H9 (cell line): Measurements from ENCODE around the gene IQCK. TPM values are rescaled to one million over a fixed set of nuclear protein-coding genes. Genes with fewer than 3 reads are reported as not detected.

Source experiments
- DNase-seq: peaks from one replicate; pipeline ENCODE4 v3.0.0-alpha.2; 2017
- H2AFZ ChIP-seq: one replicate; pipeline ENCODE4 v1.6.1; 2013; ENCODE audit warnings: mild to moderate bottlenecking, low read length, control low read depth, moderate library complexity
- H2AK5ac ChIP-seq: 2 replicates; pipeline ENCODE4 v1.6.1; 2013; ENCODE audit warnings: low read length, control low read depth, mixed read lengths; ENCODE audit not compliant: insufficient read length
- H2BK120ac ChIP-seq: one replicate; pipeline ENCODE4 v1.6.1; 2013; ENCODE audit warnings: low read depth, mild to moderate bottlenecking, low read length, control low read depth, inconsistent platforms; ENCODE audit not compliant: poor library complexity, severe bottlenecking
- H2BK12ac ChIP-seq: 2 replicates; pipeline ENCODE4 v1.6.1; 2013; ENCODE audit warnings: low read length, control low read depth, mixed read lengths, low read depth; ENCODE audit not compliant: insufficient read length
- H2BK15ac ChIP-seq: 2 replicates; pipeline ENCODE4 v1.6.1; 2013; ENCODE audit warnings: low read depth, low read length, control low read depth
- H2BK20ac ChIP-seq: one replicate; pipeline ENCODE4 v1.6.1; 2013; ENCODE audit warnings: low read depth, mild to moderate bottlenecking, low read length, control low read depth, inconsistent platforms; ENCODE audit not compliant: poor library complexity, severe bottlenecking
- H2BK5ac ChIP-seq: 2 replicates; pipeline ENCODE4 v1.6.1; 2013; ENCODE audit warnings: low read length, control low read depth, mixed read lengths; ENCODE audit not compliant: insufficient read length
- H3K14ac ChIP-seq: 2 replicates; pipeline ENCODE4 v1.6.1; 2013; ENCODE audit warnings: low read length, control low read depth; ENCODE audit not compliant: insufficient read depth
- H3K18ac ChIP-seq: 2 replicates; pipeline ENCODE4 v1.6.1; 2013; ENCODE audit warnings: low read depth, mild to moderate bottlenecking, mixed read lengths, low read length, control low read depth; ENCODE audit not compliant: insufficient read length
- H3K23ac ChIP-seq: 2 replicates; pipeline ENCODE4 v1.6.1; 2013; ENCODE audit warnings: low read length, control low read depth, mixed read lengths, low read depth; ENCODE audit not compliant: insufficient read length
- H3K23me2 ChIP-seq: 2 replicates; pipeline ENCODE4 v1.6.1; 2013; ENCODE audit warnings: low read depth, mild to moderate bottlenecking, mixed read lengths, low read length, control low read depth; ENCODE audit not compliant: insufficient read length, poor library complexity, severe bottlenecking
- H3K27ac ChIP-seq: 2 replicates; pipeline ENCODE4 v1.5.1; 2013; ENCODE audit warnings: low read length, control low read depth, mixed read lengths, low read depth; ENCODE audit not compliant: insufficient read length
- H3K27me3 ChIP-seq: 2 replicates; pipeline ENCODE4 v1.6.1; 2013; ENCODE audit warnings: low read length, control low read depth, inconsistent platforms; ENCODE audit not compliant: insufficient read depth
- H3K4ac ChIP-seq: 2 replicates; pipeline ENCODE4 v1.6.1; 2013; ENCODE audit warnings: low read depth, mild to moderate bottlenecking, control low read depth, inconsistent platforms, low read length, moderate library complexity
- H3K4me1 ChIP-seq: 2 replicates; pipeline ENCODE4 v1.6.1; 2013; ENCODE audit warnings: low read length, control low read depth, inconsistent platforms; ENCODE audit not compliant: insufficient read depth
- H3K4me2 ChIP-seq: 2 replicates; pipeline ENCODE4 v1.6.1; 2013; ENCODE audit warnings: low read length, control low read depth, mixed read lengths; ENCODE audit not compliant: insufficient read length, insufficient read depth
- H3K56ac ChIP-seq: 2 replicates; pipeline ENCODE4 v1.6.1; 2013; ENCODE audit warnings: low read depth, mild to moderate bottlenecking, mixed read lengths, low read length, control low read depth; ENCODE audit not compliant: insufficient read length
- H3K79me1 ChIP-seq: 2 replicates; pipeline ENCODE4 v1.6.1; 2013; ENCODE audit warnings: low read depth, mild to moderate bottlenecking, moderate library complexity, low read length, control low read depth, inconsistent platforms; ENCODE audit not compliant: insufficient read depth, poor library complexity, severe bottlenecking
- H3K79me2 ChIP-seq: 2 replicates; pipeline ENCODE4 v1.6.1; 2013; ENCODE audit warnings: low read length, control low read depth, inconsistent platforms; ENCODE audit not compliant: insufficient read depth
- H3K9ac ChIP-seq: 2 replicates; pipeline ENCODE4 v1.6.1; 2013; ENCODE audit warnings: low read length, control low read depth, mixed read lengths; ENCODE audit not compliant: insufficient read length; ENCODE audit errors: extremely low read depth
- H3K9me3 ChIP-seq: one replicate; pipeline ENCODE4 v1.6.1; 2013; ENCODE audit warnings: low read depth, low read length, inconsistent platforms; ENCODE audit not compliant: control insufficient read depth
- H3T11ph ChIP-seq: one replicate; pipeline ENCODE4 v1.6.1; 2013; ENCODE audit warnings: mild to moderate bottlenecking, low read length, control low read depth, inconsistent platforms
- H4K20me1 ChIP-seq: one replicate; pipeline ENCODE4 v1.6.1; 2013; ENCODE audit not compliant: control insufficient read depth, insufficient read length, insufficient read depth
- H4K5ac ChIP-seq: 2 replicates; pipeline ENCODE4 v1.6.1; 2013; ENCODE audit warnings: low read depth, mild to moderate bottlenecking, mixed read lengths, low read length, control low read depth; ENCODE audit not compliant: insufficient read length
- H4K8ac ChIP-seq: replicated peaks from 2 replicates; pipeline ENCODE4 v1.6.1; 2013; ENCODE audit warnings: low read length, control low read depth, mixed read lengths, low read depth; ENCODE audit not compliant: insufficient read length
- H4K91ac ChIP-seq: 2 replicates; pipeline ENCODE4 v1.6.1; 2013; ENCODE audit warnings: low read depth, mild to moderate bottlenecking, moderate library complexity, mixed read lengths, low read length, control low read depth; ENCODE audit not compliant: insufficient read length
- H3K27ac Mint-ChIP-seq, 3 experiments: 2 replicates in 2 of 3; 3 replicates in 1 of 3; pipeline ENCODE4 v1.8.0; 2020 to 2021; ENCODE audit warnings: mixed read lengths in 3 of 3, mild to moderate bottlenecking in 1 of 3, moderate library complexity in 1 of 3
- H3K27me3 Mint-ChIP-seq: 2 replicates; pipeline ENCODE4 v1.8.0; 2021; ENCODE audit warnings: low read depth, mild to moderate bottlenecking, moderate library complexity, mixed read lengths
- H3K36me3 Mint-ChIP-seq, 3 experiments: 2 replicates in 2 of 3; 3 replicates in 1 of 3; pipeline ENCODE4 v1.8.0; 2020 to 2021; ENCODE audit warnings: low read depth in 3 of 3, mixed read lengths in 3 of 3; ENCODE audit not compliant: insufficient read depth in 1 of 3
- H3K4me1 Mint-ChIP-seq, 2 experiments: 2 replicates each; pipeline ENCODE4 v1.8.0; 2020; ENCODE audit warnings: mixed read lengths in 2 of 2
- H3K4me3 Mint-ChIP-seq, 2 experiments: 2 replicates in 1 of 2; 3 replicates in 1 of 2; pipeline ENCODE4 v1.8.0; 2020 to 2021; ENCODE audit warnings: mild to moderate bottlenecking in 2 of 2, mixed read lengths in 2 of 2, moderate library complexity in 1 of 2
- H3K9me3 Mint-ChIP-seq, 2 experiments: 2 replicates in 1 of 2; 3 replicates in 1 of 2; pipeline ENCODE4 v1.8.0; 2020; ENCODE audit warnings: mild to moderate bottlenecking in 2 of 2, mixed read lengths in 2 of 2, moderate library complexity in 1 of 2
- WGBS: extraction: QIAGEN DNeasy Blood & Tissue Kit; methylation state at CpG from one replicate; pipeline ENCODE4 v1.1.7; 2013; ENCODE audit warnings: missing lambda C conversion rate, low lambda C conversion rate, mixed read lengths; ENCODE audit not compliant: insufficient read length; ENCODE audit errors: extremely low coverage; 5-methylcytosine and 5-hydroxymethylcytosine counted together
- total RNA-seq: library from RNA; stranded (reverse); gene quantifications from 2 replicates; pipeline ENCODE4 v1.2.1, GENCODE V29; 2021
- TF ChIP-seq, protein P1 (sequence below): fragments of 200-600 bp; sonication (generic); conservative IDR thresholded peaks from 3 replicates; pipeline ENCODE4 v1.8.0; 2021; ENCODE audit warnings: antibody characterized with exemption, mild to moderate bottlenecking

Gene IQCK
- total RNA-seq, 1 experiment from 2014 or later = 9.0 TPM

DNA sequence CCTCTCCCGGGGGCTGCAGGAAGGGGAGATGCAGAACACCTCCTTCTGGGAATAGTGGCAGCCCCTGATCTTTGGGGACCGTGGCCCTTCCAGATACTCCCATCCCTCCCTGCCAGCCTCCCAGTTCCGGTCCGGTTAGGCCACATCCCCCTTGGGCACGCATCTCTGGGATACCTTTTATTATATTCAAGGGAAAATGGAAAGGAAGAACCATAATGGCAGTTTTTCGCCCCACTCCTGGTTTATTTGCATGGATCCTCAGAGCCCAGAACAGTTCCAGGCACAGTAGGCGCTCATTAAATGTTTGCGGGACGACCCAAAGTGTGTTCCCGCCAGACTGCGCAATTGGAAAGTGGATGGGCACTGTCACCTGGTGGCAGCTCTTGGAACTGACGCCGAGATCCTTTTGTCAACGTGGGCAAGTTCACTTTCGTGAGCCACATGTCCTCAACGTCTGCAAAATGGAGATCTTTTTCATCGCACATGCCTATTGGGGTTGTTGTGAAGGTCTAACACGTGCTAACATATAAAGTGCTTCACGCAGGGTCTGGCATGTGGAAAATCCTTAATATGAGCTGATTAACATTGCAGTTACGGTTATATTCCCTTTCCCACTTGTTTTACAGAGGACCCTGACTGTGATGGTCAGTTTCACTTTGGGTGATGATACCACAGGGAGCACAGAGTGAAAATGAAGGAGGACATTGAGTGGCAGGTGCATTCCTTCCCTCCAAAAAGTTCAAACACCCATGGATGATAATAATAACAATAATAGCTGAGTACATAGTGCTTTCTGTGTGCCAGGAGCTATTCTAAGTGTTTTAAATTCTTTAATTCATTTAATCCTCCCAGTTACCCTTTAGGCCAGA is 168.2 kb downstream of the IQCK start:
- Histone ChIP-seq H3K14ac (no peak overlapping the region), H3K18ac (peak overlapping the region; percentile 69), H4K20me1 (no peaks in the 10 kb centered on the region), H3K23me2 (peaks cover 20% of the 10 kb centered on the region), H3K79me1 (peaks cover 4% of the 10 kb centered on the region), H3K4me2 (no peak overlapping the region), H3K27me3 (no peaks in the 10 kb centered on the region; the same call in 1 of the 2 replicates), H2AFZ (no peak overlapping the region), H2BK15ac (no peak overlapping the region), H2BK120ac (no peak overlapping the region), H3K27ac (no peak overlapping the region), H2BK5ac (no peak overlapping the region), H4K91ac (no peak overlapping the region), H4K5ac (no peak overlapping the region), H3K23ac (no peak overlapping the region), H3T11ph (no peak overlapping the region), H4K8ac (no peak overlapping the region), H3K9ac (no peak overlapping the region), H3K9me3 (no peaks in the 10 kb centered on the region), H3K4me1 (no peaks in the 10 kb centered on the region), H3K79me2 (no peaks in the 10 kb centered on the region), H3K4ac (no peak overlapping the region), H2BK20ac (no peak overlapping the region), H2AK5ac (no peak overlapping the region), H3K56ac (no peak overlapping the region), H2BK12ac (no peak overlapping the region)
- peaks cover 13% of the 10 kb centered on the region for H3K27me3 Mint-ChIP-seq
- peak overlapping the region; percentile 10 to 88; a peak in 3 of 5 replicates for H3K4me3 Mint-ChIP-seq
- H3K27ac Mint-ChIP-seq = peak overlapping the region in 1 of 3 experiments; percentile 51; a peak in 2 of 7 replicates
- peak; percentile 87 for DNase-seq
- H3K9me3 Mint-ChIP-seq = no peaks in the 10 kb centered on the region; a peak in 2 of 5 replicates
- TF ChIP-seq, protein P1, sequence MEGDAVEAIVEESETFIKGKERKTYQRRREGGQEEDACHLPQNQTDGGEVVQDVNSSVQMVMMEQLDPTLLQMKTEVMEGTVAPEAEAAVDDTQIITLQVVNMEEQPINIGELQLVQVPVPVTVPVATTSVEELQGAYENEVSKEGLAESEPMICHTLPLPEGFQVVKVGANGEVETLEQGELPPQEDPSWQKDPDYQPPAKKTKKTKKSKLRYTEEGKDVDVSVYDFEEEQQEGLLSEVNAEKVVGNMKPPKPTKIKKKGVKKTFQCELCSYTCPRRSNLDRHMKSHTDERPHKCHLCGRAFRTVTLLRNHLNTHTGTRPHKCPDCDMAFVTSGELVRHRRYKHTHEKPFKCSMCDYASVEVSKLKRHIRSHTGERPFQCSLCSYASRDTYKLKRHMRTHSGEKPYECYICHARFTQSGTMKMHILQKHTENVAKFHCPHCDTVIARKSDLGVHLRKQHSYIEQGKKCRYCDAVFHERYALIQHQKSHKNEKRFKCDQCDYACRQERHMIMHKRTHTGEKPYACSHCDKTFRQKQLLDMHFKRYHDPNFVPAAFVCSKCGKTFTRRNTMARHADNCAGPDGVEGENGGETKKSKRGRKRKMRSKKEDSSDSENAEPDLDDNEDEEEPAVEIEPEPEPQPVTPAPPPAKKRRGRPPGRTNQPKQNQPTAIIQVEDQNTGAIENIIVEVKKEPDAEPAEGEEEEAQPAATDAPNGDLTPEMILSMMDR = peak; percentile 99
- peaks cover 4 to 7% (median 6%) of the 10 kb centered on the region in 3 experiments; a peak in 3 of 7 replicates for H3K36me3 Mint-ChIP-seq
- H3K4me1 Mint-ChIP-seq = peaks cover 26% of the 10 kb centered on the region in 2 experiments
- WGBS = no CpG with 5 or more reads among the region's 20 CpGs
